ENCODE data around the gene MAPKAPK5. TPM values are rescaled to one million over a fixed set of nuclear protein-coding genes. Genes with fewer than 3 reads are reported as not detected.

Gene MAPKAPK5
- total RNA-seq, 1 experiment from 2014 or later, result 85.7 TPM

GRCh38 chr12:111799758-111800157 is 42.3 kb upstream of the MAPKAPK5 start:
- no peaks in the 10 kb centered on the region for H3K9me3 Mint-ChIP-seq
- H3K9ac ChIP-seq (ENCODE audit: extremely low read depth, insufficient read length, low read length), result no peak overlapping the region
- H3K4me1 Mint-ChIP-seq, result no peaks in the 10 kb centered on the region
- H3K79me2 ChIP-seq (ENCODE audit: insufficient read depth, low read length), result no peaks in the 10 kb centered on the region
- no peak overlapping the region for H4K5ac ChIP-seq (ENCODE audit: insufficient read length, low read depth, low read length)
- no peak overlapping the region for H2AK5ac ChIP-seq (ENCODE audit: insufficient read length, low read length)
- no peak overlapping the region for H2BK15ac ChIP-seq (ENCODE audit: low read depth, low read length)
- H3K4ac ChIP-seq (ENCODE audit: low read depth, low read length), result no peak overlapping the region
- H3K27me3 Mint-ChIP-seq (ENCODE audit: low read depth), result no peaks in the 10 kb centered on the region
- H3K79me1 ChIP-seq (ENCODE audit: insufficient read depth, low read depth, low read length, poor library complexity, severe bottlenecking), result no peaks in the 10 kb centered on the region
- no peaks in the 10 kb centered on the region for H3K23me2 ChIP-seq (ENCODE audit: insufficient read length, low read depth, low read length, poor library complexity, severe bottlenecking)
- no peak overlapping the region for H2AFZ ChIP-seq (ENCODE audit: low read length)
- H3K27ac ChIP-seq (ENCODE audit: insufficient read length, low read depth, low read length), result no peak overlapping the region
- no peak overlapping the region for H2BK20ac ChIP-seq (ENCODE audit: low read depth, low read length, poor library complexity, severe bottlenecking)
- no peaks in the 10 kb centered on the region for H3K27me3 ChIP-seq (ENCODE audit: insufficient read depth, low read length)
- H3K14ac ChIP-seq (ENCODE audit: insufficient read depth, low read length), result no peak overlapping the region
- H3K4me1 ChIP-seq (ENCODE audit: insufficient read depth, low read length), result no peaks in the 10 kb centered on the region
- H3K4me2 ChIP-seq (ENCODE audit: insufficient read depth, insufficient read length, low read length), result no peak overlapping the region
- peak overlapping the region in 1 of 3 experiments; percentile 70; a peak in 1 of 7 replicates for H3K27ac Mint-ChIP-seq
- no peaks in the 10 kb centered on the region for H4K20me1 ChIP-seq (ENCODE audit: control insufficient read depth, insufficient read depth, insufficient read length)
- no peak for TF ChIP-seq CTCF (conservative IDR thresholded peaks at IDR 0.05)
- no peak overlapping the region for H3K56ac ChIP-seq (ENCODE audit: insufficient read length, low read depth, low read length)
- no peak overlapping the region for H2BK5ac ChIP-seq (ENCODE audit: insufficient read length, low read length)
- no peak overlapping the region for H3K4me3 Mint-ChIP-seq
- peaks cover 18 to 33% (median 30%) of the 10 kb centered on the region in 3 experiments for H3K36me3 Mint-ChIP-seq (ENCODE audit: insufficient read depth in 1 of 3, low read depth in 3 of 3)
- no peak overlapping the region for H4K91ac ChIP-seq (ENCODE audit: insufficient read length, low read depth, low read length)
- no CpG with 5 or more reads among the region's 9 CpGs for WGBS (ENCODE audit: extremely low coverage, insufficient read length, low lambda C conversion rate)
- no peak overlapping the region for H2BK12ac ChIP-seq (ENCODE audit: insufficient read length, low read depth, low read length)
- no peak overlapping the region for H4K8ac ChIP-seq (replicated peaks; ENCODE audit: insufficient read length, low read depth, low read length)
- H3K23ac ChIP-seq (ENCODE audit: insufficient read length, low read depth, low read length), result no peak overlapping the region
- no peak overlapping the region for H3K18ac ChIP-seq (ENCODE audit: insufficient read length, low read depth, low read length)
- no peak overlapping the region for H2BK120ac ChIP-seq (ENCODE audit: low read depth, low read length, poor library complexity, severe bottlenecking)
- DNase-seq, result no peak
- no peak overlapping the region for H3T11ph ChIP-seq (ENCODE audit: low read length)
- H3K9me3 ChIP-seq (ENCODE audit: control insufficient read depth, low read depth, low read length), result no peaks in the 10 kb centered on the region

All from H9 (cell line).